ENCODE results near the gene CCNL2.
"Not testable (repeated sequence)": the region's sequence is repeated elsewhere in the genome, so short reads cannot be mapped to it uniquely, and the experiment has no call there.

The CCNL2 gene

GRCh38 chr1:1373815-1374588, 25.1 kb downstream of the CCNL2 start:
- DNase-seq (ENCODE audit: low read depth in 2 of 2, low spot score in 1 of 2), result no peak

GRCh38 chr1:1373051-1373814, 25.9 kb downstream of the CCNL2 start:
- DNase-seq (ENCODE audit: low read depth in 2 of 2, low spot score in 1 of 2), result no peak

- DNase-seq (ENCODE audit: low read depth in 2 of 2, low spot score in 1 of 2), result peak; percentile 55 to 59
Observed at GRCh38 chr1:1371746-1372711, 27.1 kb downstream of the CCNL2 start.

GRCh38 chr1:1371364-1371745, 27.8 kb downstream of the CCNL2 start:
- no peak for DNase-seq (ENCODE audit: low read depth in 2 of 2, low spot score in 1 of 2)

GRCh38 chr1:1370771-1371300, 28.3 kb downstream of the CCNL2 start:
- DNase-seq (ENCODE audit: low read depth in 2 of 2, low spot score in 1 of 2), result no peak

- not testable (repeated sequence) for DNase-seq (ENCODE audit: low read depth in 2 of 2, low spot score in 1 of 2)
Observed at GRCh38 chr1:1370094-1370493, 29.0 kb downstream of the CCNL2 start.

- DNase-seq (ENCODE audit: low read depth in 2 of 2, low spot score in 1 of 2), result no peak
Observed at GRCh38 chr1:1367315-1367714, 31.8 kb downstream of the CCNL2 start.

GRCh38 chr1:1366699-1367066, 32.5 kb downstream of the CCNL2 start:
- no peak for DNase-seq (ENCODE audit: low read depth in 2 of 2, low spot score in 1 of 2)

- no peak for DNase-seq (ENCODE audit: low read depth in 2 of 2, low spot score in 1 of 2)
Observed at GRCh38 chr1:1365875-1366698, 33.0 kb downstream of the CCNL2 start.

- no peak for DNase-seq (ENCODE audit: low read depth in 2 of 2, low spot score in 1 of 2)
Observed at GRCh38 chr1:1364266-1364665, 34.9 kb downstream of the CCNL2 start.

- no peak for DNase-seq (ENCODE audit: low read depth in 2 of 2, low spot score in 1 of 2)
Observed at GRCh38 chr1:1361982-1362423, 37.1 kb downstream of the CCNL2 start.

- DNase-seq (ENCODE audit: low read depth in 2 of 2, low spot score in 1 of 2), result no peak
Observed at GRCh38 chr1:1361233-1361981, 37.7 kb downstream of the CCNL2 start.

- DNase-seq (ENCODE audit: low read depth in 2 of 2, low spot score in 1 of 2), result no peak
Observed at GRCh38 chr1:1360506-1361169, 38.5 kb downstream of the CCNL2 start.

- DNase-seq (ENCODE audit: low read depth in 2 of 2, low spot score in 1 of 2), result no peak
Observed at GRCh38 chr1:1359664-1360468, 39.3 kb downstream of the CCNL2 start.

- no peak for DNase-seq (ENCODE audit: low read depth in 2 of 2, low spot score in 1 of 2)
Observed at GRCh38 chr1:1359308-1359663, 39.8 kb downstream of the CCNL2 start.

- DNase-seq (ENCODE audit: low read depth in 2 of 2, low spot score in 1 of 2), result no peak
Observed at GRCh38 chr1:1358433-1359271, 40.5 kb downstream of the CCNL2 start, which contains the start of gene MXRA8. MXRA8 (minus strand) TSS chr1:1358555; CDS start chr1:1358504, 51 bp downstream.

GRCh38 chr1:1357871-1358432, 41.2 kb downstream of the CCNL2 start:
- DNase-seq (ENCODE audit: low read depth in 2 of 2, low spot score in 1 of 2), result no peak

Measured in stimulated activated CD8-positive, alpha-beta memory T cell treated with anti-CD3 and anti-CD28 coated beads, Interleukin-4, amount 100 ng/mL, for 1 hour (primary cell).